A673 (cell line): ENCODE results near the gene ZNF384.

Experiments
- EZH2 ChIP-seq: fragments of 200-600 bp; sonication (generic); IDR thresholded peaks from 2 replicates; pipeline ENCODE4 v1.6.1; 2017; ENCODE audit warnings: borderline replicate concordance, low read depth, mild to moderate bottlenecking, mixed read lengths, antibody characterized with exemption, low read length; ENCODE audit not compliant: poor library complexity, severe bottlenecking
- TF ChIP-seq, protein P1 (sequence below): fragments of 300-800, 200-600 bp; sonication (generic); conservative IDR thresholded peaks from 2 replicates; pipeline ENCODE4 v1.5.1; 2017; ENCODE audit warnings: low read depth, mild to moderate bottlenecking, antibody characterized with exemption, low read length, moderate library complexity, mixed read lengths

DNA sequence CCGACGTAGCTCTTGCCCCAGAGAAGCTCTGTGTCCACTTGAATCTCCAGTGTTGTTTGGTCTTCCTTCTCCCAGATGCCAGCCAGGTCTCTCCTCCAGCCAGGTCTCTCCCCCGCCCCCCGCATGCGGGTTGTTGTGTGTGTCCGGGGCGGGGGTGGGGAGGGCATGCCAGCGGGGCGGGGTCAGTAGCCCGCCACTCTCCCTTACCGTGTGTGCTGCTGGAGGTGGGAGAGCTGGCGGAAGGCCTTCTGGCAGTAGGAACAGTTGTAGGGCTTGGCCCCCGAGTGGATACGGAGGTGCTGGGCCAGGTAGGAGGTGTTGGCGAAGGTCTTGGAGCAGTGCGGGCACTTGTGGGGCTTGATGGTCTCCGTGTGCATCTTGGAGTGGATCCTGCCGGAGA, 17.0 kb downstream of the ZNF384 start:
- TF ChIP-seq, protein P1, sequence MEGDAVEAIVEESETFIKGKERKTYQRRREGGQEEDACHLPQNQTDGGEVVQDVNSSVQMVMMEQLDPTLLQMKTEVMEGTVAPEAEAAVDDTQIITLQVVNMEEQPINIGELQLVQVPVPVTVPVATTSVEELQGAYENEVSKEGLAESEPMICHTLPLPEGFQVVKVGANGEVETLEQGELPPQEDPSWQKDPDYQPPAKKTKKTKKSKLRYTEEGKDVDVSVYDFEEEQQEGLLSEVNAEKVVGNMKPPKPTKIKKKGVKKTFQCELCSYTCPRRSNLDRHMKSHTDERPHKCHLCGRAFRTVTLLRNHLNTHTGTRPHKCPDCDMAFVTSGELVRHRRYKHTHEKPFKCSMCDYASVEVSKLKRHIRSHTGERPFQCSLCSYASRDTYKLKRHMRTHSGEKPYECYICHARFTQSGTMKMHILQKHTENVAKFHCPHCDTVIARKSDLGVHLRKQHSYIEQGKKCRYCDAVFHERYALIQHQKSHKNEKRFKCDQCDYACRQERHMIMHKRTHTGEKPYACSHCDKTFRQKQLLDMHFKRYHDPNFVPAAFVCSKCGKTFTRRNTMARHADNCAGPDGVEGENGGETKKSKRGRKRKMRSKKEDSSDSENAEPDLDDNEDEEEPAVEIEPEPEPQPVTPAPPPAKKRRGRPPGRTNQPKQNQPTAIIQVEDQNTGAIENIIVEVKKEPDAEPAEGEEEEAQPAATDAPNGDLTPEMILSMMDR = no peak
- no peak for TF ChIP-seq EZH2
